Hepatocyte (in vitro differentiated cells): Measurements from ENCODE around the gene ESR1.

Experiments used
- EZH2 ChIP-seq: fragments of 200-600 bp; sonication (generic); IDR thresholded peaks from 2 replicates; pipeline ENCODE4 v1.6.1; 2016; ENCODE audit warnings: antibody characterized with exemption, mild to moderate bottlenecking, borderline replicate concordance
- TF ChIP-seq, protein P1 (sequence below): fragments of 200-600 bp; sonication (generic); IDR thresholded peaks from 2 replicates; pipeline ENCODE4 v1.5.1; 2016; ENCODE audit warnings: antibody characterized with exemption, mild to moderate bottlenecking; ENCODE audit not compliant: poor library complexity

- TF ChIP-seq, protein P1, sequence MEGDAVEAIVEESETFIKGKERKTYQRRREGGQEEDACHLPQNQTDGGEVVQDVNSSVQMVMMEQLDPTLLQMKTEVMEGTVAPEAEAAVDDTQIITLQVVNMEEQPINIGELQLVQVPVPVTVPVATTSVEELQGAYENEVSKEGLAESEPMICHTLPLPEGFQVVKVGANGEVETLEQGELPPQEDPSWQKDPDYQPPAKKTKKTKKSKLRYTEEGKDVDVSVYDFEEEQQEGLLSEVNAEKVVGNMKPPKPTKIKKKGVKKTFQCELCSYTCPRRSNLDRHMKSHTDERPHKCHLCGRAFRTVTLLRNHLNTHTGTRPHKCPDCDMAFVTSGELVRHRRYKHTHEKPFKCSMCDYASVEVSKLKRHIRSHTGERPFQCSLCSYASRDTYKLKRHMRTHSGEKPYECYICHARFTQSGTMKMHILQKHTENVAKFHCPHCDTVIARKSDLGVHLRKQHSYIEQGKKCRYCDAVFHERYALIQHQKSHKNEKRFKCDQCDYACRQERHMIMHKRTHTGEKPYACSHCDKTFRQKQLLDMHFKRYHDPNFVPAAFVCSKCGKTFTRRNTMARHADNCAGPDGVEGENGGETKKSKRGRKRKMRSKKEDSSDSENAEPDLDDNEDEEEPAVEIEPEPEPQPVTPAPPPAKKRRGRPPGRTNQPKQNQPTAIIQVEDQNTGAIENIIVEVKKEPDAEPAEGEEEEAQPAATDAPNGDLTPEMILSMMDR = no peak
- no peak for TF ChIP-seq EZH2
These were observed 74.7 kb downstream of the ESR1 start for GRCh38 chr6:151882206-151882605.
